ENCODE results near the gene SLTM.
"Not testable (repeated sequence)": the region's sequence is repeated elsewhere in the genome, so short reads cannot be mapped to it uniquely, and the experiment has no call there.

Gene SLTM

DNA sequence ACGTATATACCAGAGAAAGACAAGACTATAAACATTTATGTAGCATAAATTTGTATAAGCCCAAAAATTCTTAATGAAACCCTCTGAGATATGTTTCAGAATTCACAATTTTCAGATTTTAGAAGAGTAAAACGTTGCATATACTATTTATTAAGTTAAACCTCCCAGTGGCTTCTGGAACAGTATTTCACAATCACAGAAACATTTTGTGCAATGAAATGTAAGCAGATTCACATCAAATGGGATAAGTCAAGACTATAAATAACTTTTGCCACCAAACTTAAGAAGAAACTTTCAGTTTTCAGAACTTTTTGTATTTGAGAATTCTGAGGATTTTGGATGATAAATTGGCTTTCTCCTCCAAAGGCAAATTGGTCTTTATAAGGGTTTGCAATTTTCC lies 9.2 kb downstream of the SLTM start:
- no peak for DNase-seq

DNA sequence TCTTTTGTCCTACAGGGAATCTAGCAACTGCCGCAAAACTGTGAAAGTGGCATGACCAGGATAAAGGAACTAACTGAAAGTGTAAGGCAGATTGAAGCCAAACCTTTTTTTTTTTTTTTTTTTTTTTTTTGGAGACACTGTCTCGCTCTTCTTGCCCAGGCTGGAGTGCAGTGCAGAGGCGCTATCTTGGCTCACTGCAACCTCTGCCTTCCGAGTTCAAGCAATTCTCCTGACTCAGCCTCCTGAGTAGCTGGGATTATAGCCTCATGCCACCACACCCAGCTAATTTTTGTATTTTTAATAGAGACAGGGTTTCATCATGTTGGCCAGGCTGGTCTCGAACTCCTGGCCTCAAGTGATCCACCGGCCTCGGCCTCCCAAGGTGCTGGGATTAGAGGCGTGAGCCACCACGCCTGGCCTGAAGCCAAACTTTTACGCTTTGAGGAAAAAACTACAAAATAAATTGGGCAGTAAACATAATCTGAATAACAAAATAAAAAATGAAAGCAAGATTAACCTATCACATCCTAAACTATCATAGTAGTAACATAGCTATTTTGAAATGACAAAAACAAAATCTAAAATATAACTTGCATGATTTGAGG lies 9.7 kb downstream of the SLTM start:
- no peak for DNase-seq

DNA sequence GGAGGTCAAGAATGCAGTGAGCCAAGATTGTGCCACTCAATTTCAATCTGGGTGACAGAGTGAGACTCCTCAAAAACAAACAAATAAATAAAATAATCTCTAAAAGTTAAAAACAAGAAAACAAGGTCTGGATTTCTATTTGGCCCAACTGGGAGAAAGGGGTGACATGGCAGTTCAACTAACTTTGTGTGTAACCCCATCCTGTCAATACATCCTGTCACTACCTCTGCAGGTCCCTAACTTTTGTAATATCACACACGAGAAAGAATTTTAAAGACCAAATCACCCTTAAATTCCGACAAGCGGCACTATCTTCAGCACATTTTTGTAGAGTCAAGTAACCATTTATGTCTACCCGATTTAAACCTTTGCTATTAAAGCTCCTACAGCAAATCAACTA lies 10.2 kb downstream of the SLTM start:
- DNase-seq, result no peak

DNA sequence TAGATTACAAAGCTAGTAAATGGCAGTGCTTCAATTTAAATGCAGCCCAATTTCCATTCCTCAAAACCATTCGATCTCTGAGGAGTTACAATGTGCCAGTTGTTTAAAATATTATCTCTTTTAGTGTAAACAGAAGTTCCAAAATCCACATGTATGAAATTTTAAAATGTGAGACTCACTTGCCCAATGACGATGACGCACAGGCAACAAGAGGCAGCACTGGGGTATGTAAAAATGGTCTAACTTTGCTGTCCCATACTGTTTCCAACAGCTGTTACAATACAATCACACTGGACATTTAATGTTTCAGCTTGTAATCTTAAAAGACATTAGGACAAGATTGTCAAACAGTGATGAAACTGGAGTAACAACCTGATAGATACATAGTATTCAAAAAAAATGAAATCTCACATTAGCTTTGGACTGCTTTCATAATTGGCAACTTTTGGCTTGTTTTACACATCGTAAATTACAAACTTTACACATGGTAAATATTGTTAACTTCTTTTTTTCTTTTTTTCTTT lies 12.2 kb downstream of the SLTM start:
- no peak for DNase-seq

DNA sequence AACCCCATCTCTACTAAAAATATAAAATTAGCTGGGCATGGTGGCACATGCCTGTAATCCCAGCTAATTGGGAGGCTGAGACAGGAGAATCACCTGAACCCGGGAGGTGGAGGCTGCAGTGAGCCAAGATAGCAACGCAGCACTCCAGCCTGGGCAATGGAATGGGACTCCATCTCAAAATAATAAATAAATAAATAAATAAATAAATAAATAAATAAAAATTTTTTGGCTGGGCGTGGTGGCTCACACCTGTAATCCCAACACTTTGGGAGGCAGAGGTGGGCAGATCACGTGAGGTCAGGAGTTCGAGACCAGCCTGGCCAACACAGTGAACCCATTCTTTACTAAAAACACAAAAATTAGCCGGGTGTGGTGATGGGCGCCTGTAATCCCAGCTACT lies 13.0 kb downstream of the SLTM start:
- not testable (repeated sequence) for DNase-seq

DNA sequence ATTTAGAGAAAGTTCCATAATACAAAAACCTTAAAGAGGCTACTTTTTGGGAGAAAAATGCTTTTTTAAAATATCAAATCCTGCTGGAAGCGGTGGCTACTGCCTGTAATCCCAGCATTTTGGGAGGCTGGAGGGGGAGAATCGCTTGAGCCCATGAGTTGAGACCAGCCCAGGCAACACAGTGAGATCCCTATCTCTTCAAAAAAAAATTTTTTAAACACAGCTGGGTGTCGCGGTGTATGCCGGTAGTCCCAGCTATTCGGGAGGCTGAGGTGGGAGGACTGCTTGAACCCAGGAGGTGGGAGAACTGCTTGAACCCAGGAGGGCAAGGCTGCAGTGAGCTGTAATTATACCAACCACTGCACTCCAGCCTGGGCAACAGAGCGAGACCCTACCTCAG lies 14.2 kb downstream of the SLTM start:
- no peak for DNase-seq

DNA sequence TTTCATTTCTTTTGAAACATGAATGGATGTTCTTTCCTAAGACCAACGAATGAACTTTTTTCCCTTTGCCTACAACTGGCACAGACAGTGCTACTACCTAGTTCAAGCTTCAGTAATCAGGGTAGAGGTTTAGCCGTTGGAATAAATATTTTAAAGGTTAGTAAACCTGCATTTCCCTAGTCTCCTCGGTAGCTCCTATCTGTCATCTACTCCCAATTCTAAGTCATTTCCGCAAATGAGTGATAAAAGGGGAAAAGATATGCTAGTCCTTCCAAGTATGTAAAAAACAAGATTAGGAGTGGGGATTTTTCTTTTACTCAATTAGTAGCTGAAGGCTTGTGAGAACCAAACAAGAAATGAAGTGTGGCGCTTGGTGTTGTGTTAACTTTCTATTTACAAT lies 15.2 kb downstream of the SLTM start:
- DNase-seq, result no peak

DNA sequence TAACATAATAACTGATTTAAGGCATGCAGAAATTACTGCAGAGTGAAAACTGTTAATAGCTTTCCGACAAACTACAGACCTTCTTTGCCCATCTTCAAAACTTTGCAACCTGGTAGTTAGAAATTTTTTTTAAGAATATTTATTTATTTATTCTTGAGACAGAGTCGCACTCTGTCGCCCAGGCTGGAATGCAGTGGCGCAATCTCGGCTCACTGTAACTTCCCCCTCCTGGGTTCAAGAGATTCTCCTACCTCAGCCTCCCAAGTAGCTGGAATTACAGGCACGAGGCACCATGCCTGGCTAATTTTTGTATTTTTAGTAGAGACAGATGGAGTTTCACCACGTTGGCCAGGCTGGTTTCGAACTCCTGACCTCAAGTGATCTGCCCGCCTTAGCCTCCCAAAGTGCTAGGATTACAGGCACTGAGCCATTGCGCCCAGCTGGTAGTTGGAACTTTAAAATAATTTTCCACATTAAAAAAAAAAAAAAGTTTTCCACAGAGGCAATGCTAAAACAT lies 15.8 kb downstream of the SLTM start:
- not testable (repeated sequence) for DNase-seq

DNA sequence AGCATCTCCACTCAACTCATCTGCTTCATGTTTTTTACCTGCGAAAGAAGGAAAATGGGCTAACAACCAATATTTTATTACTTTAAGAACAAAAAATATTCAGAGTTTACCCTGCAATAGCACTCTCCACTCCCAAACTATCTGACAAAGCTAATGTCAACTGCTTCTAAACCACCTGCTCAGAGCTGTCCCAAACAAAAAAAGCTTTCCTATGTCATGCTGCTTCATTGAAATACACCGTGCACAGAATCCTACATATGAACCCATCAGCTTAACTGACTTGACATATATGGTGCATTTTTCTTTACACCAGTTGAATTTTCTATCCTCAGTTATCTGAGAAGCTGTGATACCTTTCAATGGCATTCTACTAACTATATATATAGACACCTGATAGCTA lies 16.5 kb downstream of the SLTM start:
- no peak for DNase-seq

DNA sequence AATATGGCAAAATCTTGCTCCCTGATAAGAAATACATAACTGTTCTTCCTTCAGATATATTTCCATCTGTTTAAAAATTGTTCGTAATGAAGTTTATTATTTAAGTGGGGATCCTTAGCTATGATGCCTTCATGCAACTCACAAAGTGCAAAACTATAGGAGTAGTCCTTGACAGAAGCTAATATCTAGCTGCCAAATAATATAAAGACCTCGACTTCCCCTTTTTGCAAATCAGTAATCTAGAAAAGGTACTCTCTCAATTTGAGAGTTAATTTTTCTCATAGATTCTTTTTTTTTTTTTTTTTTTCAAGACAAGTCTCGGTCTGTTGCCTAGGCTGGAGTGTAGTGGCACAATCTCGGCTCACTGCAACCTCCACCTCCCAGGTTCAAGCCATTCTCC lies 23.0 kb downstream of the SLTM start:
- no peak for DNase-seq

DNA sequence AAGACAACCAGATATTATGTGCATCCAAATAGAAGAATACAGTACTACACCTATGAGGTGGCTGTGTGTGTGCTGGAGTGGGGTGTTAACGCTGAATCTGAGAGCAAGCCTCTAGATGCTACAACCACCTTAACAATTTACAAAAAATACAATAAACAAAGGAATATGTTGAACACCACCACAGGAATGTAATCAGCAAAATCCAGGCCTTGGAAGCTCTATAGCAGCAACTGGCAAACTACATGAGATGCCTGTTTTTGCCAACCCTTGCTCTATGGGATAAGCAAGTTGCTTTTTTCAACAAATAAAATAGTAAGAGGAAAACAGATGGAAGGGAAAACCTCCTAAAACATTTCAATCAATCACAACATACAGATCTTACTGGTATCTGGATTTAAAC lies 23.9 kb downstream of the SLTM start:
- DNase-seq, result no peak

DNA sequence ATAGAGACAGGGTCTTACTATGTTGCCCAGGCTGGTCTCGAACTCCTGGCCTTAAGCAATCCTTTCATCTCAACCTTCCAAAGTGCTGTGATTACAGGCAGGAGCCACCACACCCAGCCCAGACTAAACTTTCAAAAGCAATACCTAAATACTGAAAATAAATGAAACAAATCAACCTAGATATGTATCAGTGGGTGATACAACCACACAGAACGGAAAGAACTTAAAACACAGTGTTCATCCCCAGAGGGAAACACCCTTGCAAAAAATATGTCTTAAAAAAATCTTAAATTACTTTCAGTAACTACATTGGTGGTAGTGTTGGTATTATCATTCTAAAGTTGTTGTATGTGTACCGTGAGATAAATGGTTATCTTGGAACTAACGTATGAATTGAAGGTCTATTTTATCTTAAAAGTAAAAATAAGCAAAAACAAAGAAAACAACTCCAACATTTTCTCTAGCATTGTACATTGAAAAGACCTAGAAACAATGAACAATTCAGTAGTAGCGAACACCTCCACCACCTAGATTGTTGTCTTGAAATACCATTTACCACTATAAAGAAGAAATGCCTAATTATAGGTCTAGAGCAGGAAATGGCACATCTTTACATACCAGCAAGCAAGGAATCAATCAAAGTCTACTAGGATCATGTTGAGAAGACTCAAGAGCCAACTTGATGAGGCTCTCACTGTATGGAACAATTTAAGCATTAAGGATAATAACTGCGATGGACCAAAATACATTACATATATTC lies 24.7 kb downstream of the SLTM start:
- DNase-seq, result no peak

DNA sequence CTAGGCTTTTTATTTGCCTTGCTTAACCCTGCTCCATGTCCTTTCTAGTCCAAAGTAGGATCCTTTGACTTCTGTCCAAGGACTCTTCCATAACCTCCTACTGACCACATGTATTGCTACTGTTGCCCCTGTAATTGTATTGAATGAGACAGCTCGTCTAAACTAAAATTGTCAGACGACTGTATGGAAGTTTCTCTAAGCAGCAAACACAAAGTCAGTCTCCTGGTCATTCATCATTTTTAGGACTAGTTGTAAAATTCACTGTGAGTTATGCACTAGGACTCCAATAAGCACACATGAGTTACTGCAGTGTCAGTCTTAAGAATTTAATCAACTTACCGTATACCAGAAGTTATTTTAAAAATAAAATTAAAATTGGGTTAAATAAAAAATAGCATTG lies 32.8 kb downstream of the SLTM start:
- DNase-seq, result no peak

DNA sequence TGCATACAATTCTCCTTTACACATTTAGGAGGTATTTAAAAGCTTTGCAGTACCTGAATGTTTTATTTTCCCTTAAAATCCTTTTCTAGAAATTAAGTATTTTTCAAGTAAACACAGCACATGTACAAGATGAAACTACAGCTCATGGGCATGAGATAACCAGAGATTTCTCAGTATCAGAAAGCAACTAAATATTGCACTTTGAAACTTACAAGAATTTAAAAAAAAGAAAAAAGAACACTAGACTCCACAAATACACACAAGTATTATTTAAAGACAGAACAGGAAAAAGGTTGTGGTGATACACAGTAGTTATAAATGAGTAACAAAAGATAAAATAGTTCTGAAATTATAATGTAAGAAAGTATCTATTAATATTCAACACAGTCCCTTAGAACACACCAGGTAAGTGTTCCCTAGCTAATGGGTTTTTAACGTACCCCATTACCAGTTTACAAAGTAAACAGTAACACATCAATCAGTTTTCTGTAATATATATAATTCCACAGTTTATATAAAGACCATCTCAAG lies 35.3 kb downstream of the SLTM start:
- DNase-seq, result no peak

DNA sequence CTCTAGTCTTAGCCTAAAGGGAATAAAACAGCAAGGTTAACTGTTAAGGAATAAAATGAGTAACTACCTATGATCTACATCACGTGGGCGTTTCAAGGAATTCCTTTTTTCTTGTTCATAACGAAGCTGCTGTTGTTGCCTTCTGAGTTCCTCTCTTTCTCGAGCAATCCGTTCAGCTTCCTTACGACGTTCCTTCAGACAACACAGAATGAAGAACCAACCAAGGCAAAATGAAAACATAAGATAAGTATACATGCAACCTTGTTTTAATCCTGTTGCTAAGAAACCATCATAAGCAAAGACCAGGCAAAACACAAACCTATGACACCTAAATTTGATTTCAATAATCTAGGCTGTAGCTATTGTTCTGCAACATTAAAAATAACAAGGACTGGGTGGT lies 44.1 kb downstream of the SLTM start:
- DNase-seq, result no peak

DNA sequence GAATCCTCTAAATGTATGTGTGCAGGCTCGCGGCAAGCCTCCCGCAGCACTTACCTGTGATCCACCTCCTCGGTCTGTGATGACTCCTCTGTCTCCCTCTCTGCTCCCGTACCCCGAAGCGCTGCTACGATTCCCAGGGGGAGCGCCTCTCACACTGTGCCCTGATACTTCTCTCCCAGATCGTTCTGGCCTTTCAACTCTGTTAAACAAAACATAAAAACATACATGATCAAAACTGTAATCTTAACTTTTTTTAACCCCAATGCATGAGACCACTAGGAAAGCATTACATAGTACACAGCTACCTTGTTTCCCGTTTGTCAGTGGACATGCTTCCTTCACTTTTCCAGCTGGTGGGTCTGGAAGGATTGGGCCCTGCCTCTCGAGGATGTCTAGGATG lies 46.6 kb downstream of the SLTM start:
- DNase-seq, result no peak

DNA sequence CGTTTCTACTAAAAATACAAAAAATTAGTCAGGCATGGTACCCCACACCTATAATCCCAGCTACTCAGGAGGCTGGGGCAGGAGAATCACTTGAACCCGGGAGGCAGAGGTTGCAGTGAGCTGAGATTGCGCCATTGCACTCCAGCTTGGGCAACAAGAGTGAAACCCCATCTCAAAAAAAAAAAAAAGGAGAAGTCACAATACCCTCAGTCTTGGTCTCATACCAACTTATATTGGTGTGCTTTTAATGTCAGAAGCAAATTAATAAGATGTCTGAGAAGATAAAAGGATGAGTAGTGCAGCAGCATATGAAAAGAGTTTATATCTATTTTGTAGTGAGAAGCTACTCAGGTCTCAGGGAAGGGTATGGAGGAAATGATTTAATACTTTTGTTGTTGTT lies 49.6 kb downstream of the SLTM start:
- DNase-seq, result not testable (repeated sequence)

DNA sequence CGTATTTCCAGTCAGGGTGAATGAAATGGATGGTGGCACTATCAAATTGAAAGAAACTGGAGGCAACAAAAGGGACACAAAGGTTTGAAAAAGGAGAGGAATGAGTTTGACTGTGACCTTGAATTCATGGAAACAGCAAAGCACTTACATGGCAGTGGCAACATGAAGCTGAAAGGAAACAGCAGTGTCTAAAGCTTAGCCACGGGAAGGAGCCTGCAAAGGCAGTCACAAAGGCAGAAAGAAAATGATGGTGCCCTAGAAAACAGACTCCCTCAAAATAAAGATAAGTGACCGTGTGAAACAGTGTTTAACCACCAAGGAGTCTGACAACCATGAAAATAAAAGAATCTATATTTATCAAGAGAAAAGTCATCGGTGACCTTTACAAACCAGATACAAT lies 51.2 kb downstream of the SLTM start:
- DNase-seq, result no peak

DNA sequence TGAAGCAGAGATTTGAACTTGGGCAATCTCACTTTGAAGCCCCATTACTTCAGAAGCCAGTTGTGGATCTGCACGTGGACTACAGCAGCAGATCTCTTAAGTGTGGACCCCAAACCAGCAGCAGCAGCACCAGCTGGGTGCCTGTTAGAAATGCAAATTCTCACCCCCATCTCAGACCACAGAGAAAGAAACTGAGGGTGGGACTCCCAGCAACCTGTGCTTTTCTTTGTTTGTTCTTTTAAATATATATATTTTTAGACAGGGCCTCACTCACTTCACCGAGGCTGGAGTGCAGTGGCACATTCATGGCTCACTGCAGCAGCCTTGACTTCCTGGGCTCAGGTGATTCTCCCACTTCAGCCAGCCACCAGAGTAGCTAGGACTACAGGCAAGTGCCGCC lies 53.2 kb downstream of the SLTM start:
- DNase-seq, result no peak

DNA sequence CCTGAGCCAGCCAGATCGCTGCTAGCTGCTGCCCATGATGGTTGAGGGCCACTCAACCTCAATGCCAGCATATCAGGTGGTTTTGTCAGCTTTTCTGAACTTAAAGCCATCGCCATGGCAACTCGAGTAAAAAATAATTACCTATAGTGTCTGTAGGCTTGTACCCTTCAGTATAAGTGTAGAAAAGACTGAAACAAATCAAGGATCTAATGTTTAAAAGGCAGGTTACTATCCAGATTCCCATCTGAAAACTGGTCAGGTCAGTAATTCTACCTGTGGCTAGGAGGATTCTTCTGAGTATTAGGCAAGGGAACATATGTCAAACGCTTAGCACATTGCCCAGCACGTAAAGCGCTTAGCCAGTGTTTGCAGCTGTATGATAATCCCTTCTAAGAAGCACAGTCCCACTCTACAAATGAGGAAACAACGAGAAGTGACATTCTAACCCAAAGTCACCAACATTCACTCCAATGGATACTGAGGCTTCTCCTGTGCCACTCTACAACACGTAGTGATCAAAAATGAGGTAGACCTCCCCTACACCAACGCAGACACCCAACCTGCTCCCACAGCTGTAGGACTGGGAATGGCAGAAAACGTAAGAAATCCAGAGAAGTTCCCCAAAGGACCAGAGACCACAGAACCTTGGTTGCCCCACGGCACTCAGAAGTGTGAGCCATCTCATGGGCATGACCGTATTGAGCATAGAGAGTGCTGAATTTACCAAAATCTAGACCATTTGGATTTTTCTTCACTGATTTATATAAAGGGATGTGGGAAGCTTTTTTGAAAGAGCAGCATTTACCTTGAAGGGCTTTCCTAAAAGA lies 55.3 kb downstream of the SLTM start:
- no peak for DNase-seq

DNA sequence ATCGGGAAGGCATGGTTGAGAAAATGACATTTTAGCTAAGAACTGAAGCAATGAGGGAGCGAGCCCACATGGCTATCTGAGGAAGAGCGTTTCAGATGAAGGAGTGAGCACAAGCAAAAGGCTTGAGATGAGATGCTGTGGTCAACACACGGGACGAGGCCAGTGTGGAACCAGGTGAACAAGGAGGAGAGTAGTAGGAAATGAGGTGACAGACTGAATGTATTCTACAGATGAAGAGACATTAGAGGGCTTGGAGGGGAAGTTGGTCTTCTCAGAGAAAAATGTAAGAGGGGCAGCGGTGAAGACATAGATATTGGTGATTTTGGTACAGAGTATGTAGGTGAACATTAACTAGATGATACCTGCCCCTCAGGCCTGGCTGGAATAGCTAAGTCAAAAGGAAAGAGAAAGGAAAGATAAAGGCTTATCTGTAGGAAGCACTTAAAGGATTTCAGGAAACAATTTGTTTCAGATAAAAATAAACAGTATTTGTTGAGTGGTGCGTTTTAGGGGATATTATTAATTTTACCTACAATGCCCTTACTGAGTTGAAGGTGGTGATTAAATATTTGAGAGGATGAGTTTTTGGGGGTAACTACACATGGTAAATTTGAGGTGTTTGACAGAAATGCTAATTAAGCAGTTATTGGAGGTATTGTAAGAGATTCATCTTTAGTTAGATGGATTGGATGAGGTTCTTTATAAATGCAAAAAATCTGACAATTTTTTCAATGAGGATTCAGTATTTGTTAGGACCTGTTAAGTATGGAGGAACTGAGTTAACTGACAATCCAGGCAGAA lies 57.0 kb downstream of the SLTM start:
- no peak for DNase-seq

DNA sequence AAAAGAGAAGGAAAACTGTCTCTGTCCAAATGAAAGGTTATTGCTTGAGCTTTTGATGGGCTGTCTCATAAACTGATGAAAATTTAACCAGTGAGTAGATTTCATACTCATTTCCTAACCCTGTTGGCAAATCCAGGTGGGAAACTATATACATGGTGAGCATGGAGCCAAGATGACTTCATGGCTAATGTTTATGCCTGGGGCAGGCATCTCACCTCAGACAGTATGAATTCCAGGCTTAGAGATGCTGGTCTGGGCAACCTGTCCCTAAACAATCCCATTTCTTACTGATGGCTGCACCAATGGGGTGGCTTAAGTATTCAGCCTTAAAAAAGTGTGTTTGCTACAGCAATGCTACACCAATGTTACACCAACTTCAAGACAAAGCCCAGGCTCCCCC lies 58.1 kb downstream of the SLTM start:
- no peak for DNase-seq

DNA sequence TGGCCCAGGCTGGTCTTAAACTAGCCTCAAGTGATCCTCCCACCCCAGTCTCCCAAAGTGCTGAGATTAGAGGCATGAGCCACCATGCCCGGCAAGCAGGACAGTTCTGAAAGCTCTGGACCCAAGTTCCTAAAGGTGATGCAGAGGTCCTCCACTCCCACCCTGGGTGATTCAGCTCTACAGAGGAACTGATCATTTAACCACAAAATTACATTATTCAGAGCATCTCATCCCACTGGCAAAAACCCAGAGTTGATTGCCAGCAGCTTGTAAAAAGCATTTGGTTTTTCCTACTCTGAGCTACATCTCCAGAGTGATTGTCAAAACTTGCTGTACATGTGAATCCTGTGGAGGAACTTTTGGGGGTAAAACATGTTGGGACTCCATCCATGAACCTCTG lies 60.2 kb downstream of the SLTM start:
- DNase-seq, result no peak
